Testis (tissue), 2 donors: ENCODE results near the gene PRKN.

Experiments used
- CTCF ChIP-seq, 3 experiments: fragments of 450-650 bp in 2 of 3; fragments of 200-600 bp in 1 of 3; sonication (generic) in 1 of 3; IDR thresholded peaks; one replicate each; pipeline ENCODE4 v1.5.1; 2016 to 2019; ENCODE audit warnings: antibody characterized with exemption in 3 of 3, mild to moderate bottlenecking in 2 of 3, moderate library complexity in 1 of 3
- POLR2A ChIP-seq: fragments of 450-650 bp; IDR thresholded peaks from one replicate; pipeline ENCODE4 v1.6.1; 2017; ENCODE audit warnings: antibody characterized with exemption, mild to moderate bottlenecking, moderate library complexity

GRCh38 chr6:162149786-162150185 is 577.8 kb downstream of the PRKN start:
- TF ChIP-seq CTCF (IDR thresholded peaks at IDR 0.05) (no peak), POLR2A (no peak)
